ENCODE measurements around the gene SGMS1.

GRCh38 chr10:50470798-50471582, 152.8 kb downstream of the SGMS1 start:
- TF ChIP-seq CTCF (IDR thresholded peaks at IDR 0.05) (no peak), POLR2A (IDR thresholded peaks at IDR 0.05) (no peak)

Data from heart left ventricle (tissue), 13 donors.